ENCODE data around the gene XPO6. TPM values are rescaled to one million over a fixed set of nuclear protein-coding genes. Genes with fewer than 3 reads are reported as not detected.

The XPO6 gene
- total RNA-seq, 1 donor from 2014 or later: 232 TPM

DNA sequence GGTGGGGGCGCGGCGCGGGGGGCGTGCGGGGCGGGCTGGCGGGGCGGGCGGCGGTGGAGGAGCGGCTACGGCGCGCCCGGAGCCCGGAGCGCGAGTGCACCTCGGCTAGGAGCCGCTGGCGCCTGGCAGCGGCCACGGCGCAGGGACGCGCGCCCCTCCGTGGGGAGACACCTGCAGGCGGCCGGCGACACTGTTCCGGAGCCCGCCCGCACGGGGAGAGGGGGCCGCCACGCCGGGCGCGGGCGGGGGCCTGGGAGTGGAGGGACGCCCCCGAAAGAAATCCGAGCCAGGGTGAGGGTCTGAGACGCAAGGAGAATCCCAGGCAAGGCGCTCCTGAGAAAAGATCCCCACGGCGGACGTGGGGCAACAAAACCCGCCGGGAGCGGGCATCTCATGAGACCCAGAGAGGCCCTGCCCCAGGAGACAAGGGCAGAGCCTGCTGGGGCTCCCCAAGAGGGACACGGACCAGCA lies 148.1 kb downstream of the XPO6 start, which contains the start of gene GSG1L:
Gene GSG1L, minus strand, starts transcription at position 124 of the 471 bp plus-strand sequence. CDS start 290 bp downstream, outside the sequence.
- peak; percentile 49 for DNase-seq
- TF ChIP-seq, protein P1, sequence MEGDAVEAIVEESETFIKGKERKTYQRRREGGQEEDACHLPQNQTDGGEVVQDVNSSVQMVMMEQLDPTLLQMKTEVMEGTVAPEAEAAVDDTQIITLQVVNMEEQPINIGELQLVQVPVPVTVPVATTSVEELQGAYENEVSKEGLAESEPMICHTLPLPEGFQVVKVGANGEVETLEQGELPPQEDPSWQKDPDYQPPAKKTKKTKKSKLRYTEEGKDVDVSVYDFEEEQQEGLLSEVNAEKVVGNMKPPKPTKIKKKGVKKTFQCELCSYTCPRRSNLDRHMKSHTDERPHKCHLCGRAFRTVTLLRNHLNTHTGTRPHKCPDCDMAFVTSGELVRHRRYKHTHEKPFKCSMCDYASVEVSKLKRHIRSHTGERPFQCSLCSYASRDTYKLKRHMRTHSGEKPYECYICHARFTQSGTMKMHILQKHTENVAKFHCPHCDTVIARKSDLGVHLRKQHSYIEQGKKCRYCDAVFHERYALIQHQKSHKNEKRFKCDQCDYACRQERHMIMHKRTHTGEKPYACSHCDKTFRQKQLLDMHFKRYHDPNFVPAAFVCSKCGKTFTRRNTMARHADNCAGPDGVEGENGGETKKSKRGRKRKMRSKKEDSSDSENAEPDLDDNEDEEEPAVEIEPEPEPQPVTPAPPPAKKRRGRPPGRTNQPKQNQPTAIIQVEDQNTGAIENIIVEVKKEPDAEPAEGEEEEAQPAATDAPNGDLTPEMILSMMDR (IDR thresholded peaks at IDR 0.05; ENCODE audit: partially characterized antibody, unreplicated experiment): no peak
- H3K27me3 Mint-ChIP-seq (ENCODE audit: unreplicated experiment): peaks cover 23% of the 10 kb centered on the region
- H3K4me1 Mint-ChIP-seq (ENCODE audit: low read depth, unreplicated experiment): no peaks in the 10 kb centered on the region
- no peak within 1 kb of the TSS for H3K4me3 Mint-ChIP-seq (ENCODE audit: unreplicated experiment)
- no peaks in the 10 kb centered on the region for H3K36me3 Mint-ChIP-seq (ENCODE audit: unreplicated experiment)
- no peak within 1 kb of the TSS for H3K27ac Mint-ChIP-seq (ENCODE audit: unreplicated experiment)
- H3K9me3 Mint-ChIP-seq (ENCODE audit: unreplicated experiment): peaks cover 4% of the 10 kb centered on the region

DNA sequence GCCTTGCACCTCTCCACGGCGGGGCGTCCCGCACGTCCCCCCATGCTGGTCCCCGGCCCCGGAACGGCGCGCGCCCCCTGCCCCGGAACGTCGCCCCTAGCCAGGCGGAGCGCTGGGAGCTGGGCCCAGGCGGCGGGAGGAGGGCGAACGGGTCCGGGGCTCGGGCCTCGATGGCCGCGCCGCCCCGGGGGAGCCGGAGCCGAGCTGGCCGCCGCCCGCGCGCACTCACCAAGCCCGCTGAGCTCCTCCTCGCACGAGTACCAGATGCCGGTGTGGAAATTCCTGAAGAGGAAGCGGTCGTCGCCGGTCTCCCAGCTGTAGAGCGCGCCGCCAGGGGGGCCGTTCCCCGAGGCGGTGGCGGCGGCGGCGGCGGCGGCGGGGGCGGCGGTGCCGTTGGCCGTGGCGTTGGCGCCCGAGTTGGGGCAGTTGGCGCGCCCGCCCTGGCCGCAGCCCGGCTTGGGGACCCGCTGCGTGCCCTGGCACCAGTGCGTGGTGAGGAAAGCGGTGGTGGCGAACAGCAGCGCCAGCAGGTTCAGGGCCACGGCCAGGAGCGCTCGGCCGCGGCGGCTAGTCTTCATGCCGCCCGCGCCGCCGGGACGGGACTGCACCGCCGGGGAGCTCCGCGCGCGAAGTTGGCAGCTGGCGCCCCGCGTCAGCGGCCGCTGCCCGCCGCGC lies 148.8 kb downstream of the XPO6 start:
- TF ChIP-seq, protein P1 (IDR thresholded peaks at IDR 0.05; ENCODE audit: partially characterized antibody, unreplicated experiment): no peak
- DNase-seq: peak; percentile 40
- Mint-ChIP-seq H3K4me3 (ENCODE audit: unreplicated experiment) (no peak overlapping the region), H3K4me1 (ENCODE audit: low read depth, unreplicated experiment) (no peaks in the 10 kb centered on the region), H3K9me3 (ENCODE audit: unreplicated experiment) (peaks cover 4% of the 10 kb centered on the region), H3K27me3 (ENCODE audit: unreplicated experiment) (peaks cover 23% of the 10 kb centered on the region), H3K36me3 (ENCODE audit: unreplicated experiment) (no peaks in the 10 kb centered on the region), H3K27ac (ENCODE audit: unreplicated experiment) (no peak overlapping the region)

DNA sequence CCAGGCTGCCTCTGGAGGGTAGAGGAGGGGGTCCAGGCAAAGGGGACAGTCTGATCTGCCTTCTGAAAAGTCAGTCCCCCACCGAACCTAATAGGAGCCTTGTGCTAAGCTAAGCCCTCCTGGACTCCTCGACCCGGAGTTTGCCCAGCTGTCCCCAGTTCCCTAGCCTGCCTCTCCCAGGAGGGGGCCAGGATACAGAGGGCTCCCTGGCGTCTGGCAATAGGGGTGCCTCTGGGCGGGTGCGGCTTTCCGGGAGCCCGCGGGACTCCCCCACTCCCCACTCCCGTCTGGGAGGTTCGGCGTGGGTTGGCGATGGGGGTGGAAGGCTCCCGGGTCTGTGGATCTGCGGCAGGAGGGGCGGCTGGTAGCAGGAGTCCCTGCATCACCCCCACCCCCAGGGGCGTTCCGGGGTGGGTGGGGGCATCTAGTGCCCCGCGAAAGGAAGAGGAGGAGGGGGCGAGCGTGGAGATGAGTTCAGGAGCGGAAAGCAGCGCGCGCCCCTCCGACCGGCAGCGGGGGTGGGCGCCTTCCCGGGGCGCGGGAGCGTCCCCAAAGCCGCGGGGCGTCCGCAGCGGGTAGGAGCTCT lies 149.4 kb downstream of the XPO6 start:
- no peak for DNase-seq
- TF ChIP-seq, protein P1 (IDR thresholded peaks at IDR 0.05; ENCODE audit: partially characterized antibody, unreplicated experiment): no peak
- no peaks in the 10 kb centered on the region for H3K4me1 Mint-ChIP-seq (ENCODE audit: low read depth, unreplicated experiment)
- H3K4me3 Mint-ChIP-seq (ENCODE audit: unreplicated experiment): no peak overlapping the region
- no peaks in the 10 kb centered on the region for H3K36me3 Mint-ChIP-seq (ENCODE audit: unreplicated experiment)
- H3K9me3 Mint-ChIP-seq (ENCODE audit: unreplicated experiment): peaks cover 4% of the 10 kb centered on the region
- peaks cover 19% of the 10 kb centered on the region for H3K27me3 Mint-ChIP-seq (ENCODE audit: unreplicated experiment)
- no peak overlapping the region for H3K27ac Mint-ChIP-seq (ENCODE audit: unreplicated experiment)

DNA sequence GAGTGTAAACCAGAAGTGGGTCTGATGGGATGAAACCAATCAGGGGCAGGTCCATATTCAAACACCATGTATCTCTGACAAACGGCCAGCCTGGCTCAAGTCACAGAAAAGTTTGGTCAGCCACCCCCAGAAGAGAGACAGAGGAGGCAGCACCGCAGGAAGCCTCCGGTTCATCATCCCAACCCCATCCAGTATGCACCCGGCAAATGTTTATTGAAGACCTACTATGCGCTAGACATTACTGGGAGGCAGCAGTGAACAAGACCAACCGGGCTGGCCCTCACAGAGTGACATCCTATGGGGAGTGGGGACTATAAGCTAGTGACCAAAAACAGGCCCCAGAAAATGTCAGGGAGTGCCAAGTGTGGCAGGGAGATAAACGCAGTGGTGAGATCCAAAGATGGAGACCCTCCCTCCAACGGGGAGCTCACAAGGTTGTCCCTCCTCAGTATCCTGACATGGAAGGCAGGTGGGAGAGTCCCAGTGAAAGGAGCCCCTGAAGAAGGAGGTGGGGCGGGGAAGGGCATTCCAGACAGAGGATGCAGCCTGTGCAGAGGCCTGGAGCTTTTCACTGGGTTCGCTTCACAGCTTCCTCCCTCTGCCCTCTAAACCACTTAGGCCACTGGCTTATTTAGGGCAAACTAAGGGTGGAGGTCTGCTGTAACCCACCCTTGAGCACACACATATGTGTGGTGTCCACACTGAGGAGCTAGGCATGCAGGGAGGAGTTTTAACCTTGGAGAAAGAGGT lies 150.2 kb downstream of the XPO6 start:
- Mint-ChIP-seq H3K9me3 (ENCODE audit: unreplicated experiment) (peaks cover 4% of the 10 kb centered on the region), H3K36me3 (ENCODE audit: unreplicated experiment) (no peaks in the 10 kb centered on the region), H3K27ac (ENCODE audit: unreplicated experiment) (no peak overlapping the region), H3K27me3 (ENCODE audit: unreplicated experiment) (peaks cover 24% of the 10 kb centered on the region), H3K4me3 (ENCODE audit: unreplicated experiment) (peak overlapping the region; percentile 56), H3K4me1 (ENCODE audit: low read depth, unreplicated experiment) (no peaks in the 10 kb centered on the region)
- TF ChIP-seq, protein P1 (IDR thresholded peaks at IDR 0.05; ENCODE audit: partially characterized antibody, unreplicated experiment): no peak
- no peak for DNase-seq
